ENCODE results near the gene DPP7. TPM values are rescaled to one million over a fixed set of nuclear protein-coding genes. Genes with fewer than 3 reads are reported as not detected.
A peak's percentile ranks its signal among the peaks of the same experiment; 100 is the strongest.

DPP7 gene
- total and polyA plus RNA-seq, 9 of the 15 experiments (the other 6 are each of a cell fraction or from before 2014, with no cell fraction given) = 0.99 to 365 (median 132) TPM

DNA sequence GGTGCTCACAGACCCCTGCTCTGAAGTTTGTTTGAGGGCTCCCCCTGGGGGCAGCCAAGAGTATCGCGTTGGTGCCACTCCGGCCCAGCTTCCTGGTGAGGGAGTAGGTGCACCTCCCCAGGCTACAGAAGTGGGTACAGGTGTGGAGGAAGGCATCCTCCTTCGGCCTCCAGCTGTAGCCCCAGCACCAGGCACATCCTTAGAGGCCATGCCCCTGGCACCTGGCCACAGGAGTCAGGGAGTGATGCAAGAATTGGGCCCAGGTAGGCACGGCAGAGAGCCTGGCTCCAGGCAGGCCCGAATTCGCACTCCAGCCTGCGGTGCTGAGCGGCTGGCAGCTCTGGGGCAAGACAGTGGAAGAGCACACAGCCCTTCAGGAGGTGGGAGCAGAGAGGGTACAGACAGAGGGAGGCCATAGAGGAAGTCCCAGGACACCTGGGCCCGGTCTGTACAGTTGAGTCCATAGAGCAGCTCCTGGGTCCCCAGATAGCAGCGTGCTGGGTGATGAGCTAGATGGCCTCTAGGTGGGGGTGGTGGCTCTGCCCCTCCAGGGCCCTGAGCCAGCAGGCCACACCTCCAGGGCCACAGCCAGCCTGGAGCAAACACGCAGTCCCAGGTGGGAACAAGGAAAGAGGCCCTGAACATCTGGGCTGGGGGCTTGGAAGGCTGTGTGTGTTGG, 46.5 kb downstream of the DPP7 start (continued):
- TF ChIP-seq FOXA3 (CRISPR knock-in tag; conservative IDR thresholded peaks at IDR 0.05 in 1 of 2, IDR thresholded peaks at IDR 0.05 in 1 of 2) (no peak), ZNF699 (CRISPR knock-in tag; IDR thresholded peaks at IDR 0.05; ENCODE audit: insufficient replicate concordance) (no peak), ETV5 (CRISPR knock-in tag; IDR thresholded peaks at IDR 0.05; ENCODE audit: low read depth) (no peak), RUNX1 (IDR thresholded peaks at IDR 0.05; ENCODE audit: low read depth) (no peak), MYC (IDR thresholded peaks at IDR 0.05; ENCODE audit: low read depth, low read length) (peak; percentile 63; the same call in 1 of the 2 replicates), MYC (CRISPR knock-in tag; IDR thresholded peaks at IDR 0.05; ENCODE audit: borderline replicate concordance, low read depth) (no peak), SAFB2 (IDR thresholded peaks at IDR 0.05; ENCODE audit: borderline replicate concordance, low read depth, low read length, severe bottlenecking) (no peak), GTF2F1 (IDR thresholded peaks at IDR 0.05; ENCODE audit: low read depth, low read length) (no peak), HDAC3 (IDR thresholded peaks at IDR 0.05; ENCODE audit: borderline replicate concordance, partially characterized antibody) (no peak), E2F3 (CRISPR knock-in tag; IDR thresholded peaks at IDR 0.05) (no peak), ZNF23 (CRISPR knock-in tag; IDR thresholded peaks at IDR 0.05) (no peak), ATF1 (CRISPR knock-in tag; IDR thresholded peaks at IDR 0.05) (no peak), ATF1 (tag; IDR thresholded peaks at IDR 0.05) (no peak), MAFF (IDR thresholded peaks at IDR 0.05; ENCODE audit: low read length) (no peak), TSC22D4 (tag; IDR thresholded peaks at IDR 0.05) (no peak), POLR2H (tag; IDR thresholded peaks at IDR 0.05; ENCODE audit: low read depth) (no peak), FOXJ3 (CRISPR knock-in tag; IDR thresholded peaks at IDR 0.05) (no peak), CEBPG (CRISPR knock-in tag; IDR thresholded peaks at IDR 0.05) (peak; percentile 79), CEBPG (tag; conservative IDR thresholded peaks at IDR 0.05 in 1 of 2, IDR thresholded peaks at IDR 0.05 in 1 of 2) (no peak), CBX8 (IDR thresholded peaks at IDR 0.05; ENCODE audit: borderline replicate concordance, extremely low read depth, low read depth, low read length, poor library complexity, severe bottlenecking) (no peak), CREM (IDR thresholded peaks at IDR 0.05; ENCODE audit: low read depth) (peak; percentile 36), SIX5 (IDR thresholded peaks at IDR 0.05; ENCODE audit: borderline replicate concordance in 1 of 2, insufficient read depth in 1 of 2, low read depth in 1 of 2, low read length in 2 of 2) (no peak), GATA2 (CRISPR knock-in tag; IDR thresholded peaks at IDR 0.05) (no peak), TRIM28 (IDR thresholded peaks at IDR 0.05) (no peak)
- TF ChIP-seq, protein P1, sequence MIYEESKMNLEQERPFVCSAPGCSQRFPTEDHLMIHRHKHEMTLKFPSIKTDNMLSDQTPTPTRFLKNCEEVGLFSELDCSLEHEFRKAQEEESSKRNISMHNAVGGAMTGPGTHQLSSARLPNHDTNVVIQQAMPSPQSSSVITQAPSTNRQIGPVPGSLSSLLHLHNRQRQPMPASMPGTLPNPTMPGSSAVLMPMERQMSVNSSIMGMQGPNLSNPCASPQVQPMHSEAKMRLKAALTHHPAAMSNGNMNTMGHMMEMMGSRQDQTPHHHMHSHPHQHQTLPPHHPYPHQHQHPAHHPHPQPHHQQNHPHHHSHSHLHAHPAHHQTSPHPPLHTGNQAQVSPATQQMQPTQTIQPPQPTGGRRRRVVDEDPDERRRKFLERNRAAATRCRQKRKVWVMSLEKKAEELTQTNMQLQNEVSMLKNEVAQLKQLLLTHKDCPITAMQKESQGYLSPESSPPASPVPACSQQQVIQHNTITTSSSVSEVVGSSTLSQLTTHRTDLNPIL (CRISPR knock-in tag; IDR thresholded peaks at IDR 0.05) = no peak
- TF ChIP-seq, protein P2, sequence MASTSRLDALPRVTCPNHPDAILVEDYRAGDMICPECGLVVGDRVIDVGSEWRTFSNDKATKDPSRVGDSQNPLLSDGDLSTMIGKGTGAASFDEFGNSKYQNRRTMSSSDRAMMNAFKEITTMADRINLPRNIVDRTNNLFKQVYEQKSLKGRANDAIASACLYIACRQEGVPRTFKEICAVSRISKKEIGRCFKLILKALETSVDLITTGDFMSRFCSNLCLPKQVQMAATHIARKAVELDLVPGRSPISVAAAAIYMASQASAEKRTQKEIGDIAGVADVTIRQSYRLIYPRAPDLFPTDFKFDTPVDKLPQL (IDR thresholded peaks at IDR 0.05; ENCODE audit: extremely low read depth, insufficient read length) = no peak
- TF ChIP-seq, protein P3, sequence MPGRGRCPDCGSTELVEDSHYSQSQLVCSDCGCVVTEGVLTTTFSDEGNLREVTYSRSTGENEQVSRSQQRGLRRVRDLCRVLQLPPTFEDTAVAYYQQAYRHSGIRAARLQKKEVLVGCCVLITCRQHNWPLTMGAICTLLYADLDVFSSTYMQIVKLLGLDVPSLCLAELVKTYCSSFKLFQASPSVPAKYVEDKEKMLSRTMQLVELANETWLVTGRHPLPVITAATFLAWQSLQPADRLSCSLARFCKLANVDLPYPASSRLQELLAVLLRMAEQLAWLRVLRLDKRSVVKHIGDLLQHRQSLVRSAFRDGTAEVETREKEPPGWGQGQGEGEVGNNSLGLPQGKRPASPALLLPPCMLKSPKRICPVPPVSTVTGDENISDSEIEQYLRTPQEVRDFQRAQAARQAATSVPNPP (IDR thresholded peaks at IDR 0.05; ENCODE audit: borderline replicate concordance, insufficient read depth, insufficient read length) = no peak

Measured in K562 (cell line).